Measurements from ENCODE around the gene NKX2-1.

NKX2-1 gene

GRCh38 chr14:36505892-36506731 is 13.9 kb downstream of the NKX2-1 start:
- DNase-seq (ENCODE audit: low read depth, low spot score), result no peak
- no peak overlapping the region for H3K4me3 ChIP-seq (ENCODE audit: low read depth, low read length)
- CTCF ChIA-PET, result interaction anchor here (0.7 kb wide), 1 partner anchor 18 kb away, joined by 3 read pairs; no protein-coding TSS in a partner anchor
- POLR2A ChIA-PET, result no interaction called here
- TF ChIP-seq CTCF (IDR thresholded peaks at IDR 0.05; ENCODE audit: insufficient read depth, low read length, missing control alignments), result no peak

- ChIA-PET CTCF (no interaction called here), POLR2A (no interaction called here)
- H3K4me3 ChIP-seq (ENCODE audit: low read depth, low read length), result no peak overlapping the region
- no peak for TF ChIP-seq CTCF (IDR thresholded peaks at IDR 0.05; ENCODE audit: insufficient read depth, low read length, missing control alignments)
- DNase-seq (ENCODE audit: low read depth, low spot score), result no peak
Observed at GRCh38 chr14:36505181-36505815, 14.7 kb downstream of the NKX2-1 start.

GRCh38 chr14:36504771-36505175 is 15.3 kb downstream of the NKX2-1 start:
- CTCF ChIA-PET, result no interaction called here
- DNase-seq (ENCODE audit: low read depth, low spot score), result no peak
- POLR2A ChIA-PET, result no interaction called here
- no peak overlapping the region for H3K4me3 ChIP-seq (ENCODE audit: low read depth, low read length)
- TF ChIP-seq CTCF (IDR thresholded peaks at IDR 0.05; ENCODE audit: insufficient read depth, low read length, missing control alignments), result no peak

- ChIA-PET CTCF (no interaction called here), POLR2A (no interaction called here)
- H3K4me3 ChIP-seq (ENCODE audit: low read depth, low read length), result no peak overlapping the region
- no peak for TF ChIP-seq CTCF (IDR thresholded peaks at IDR 0.05; ENCODE audit: insufficient read depth, low read length, missing control alignments)
- DNase-seq (ENCODE audit: low read depth, low spot score), result no peak
Observed at GRCh38 chr14:36503771-36504741, 16.0 kb downstream of the NKX2-1 start.

GRCh38 chr14:36502558-36503508 is 17.2 kb downstream of the NKX2-1 start:
- no peak for TF ChIP-seq CTCF (IDR thresholded peaks at IDR 0.05; ENCODE audit: insufficient read depth, low read length, missing control alignments)
- no peak for DNase-seq (ENCODE audit: low read depth, low spot score)
- no peak overlapping the region for H3K4me3 ChIP-seq (ENCODE audit: low read depth, low read length)
- ChIA-PET CTCF (no interaction called here), POLR2A (no interaction called here)
